HepG2 (cell line): ENCODE data around the gene CCDC97. TPM values are rescaled to one million over a fixed set of nuclear protein-coding genes. Genes with fewer than 3 reads are reported as not detected.
A peak's percentile ranks its signal among the peaks of the same experiment; 100 is the strongest.

Experiments used
- ATF1 ChIP-seq: IDR thresholded peaks from 2 replicates; pipeline ENCODE4 v1.6.1; 2016; ENCODE audit warnings: mild to moderate bottlenecking, control low read depth
- CREM ChIP-seq, 2 experiments: sonication (generic) in 1 of 2; formaldehyde crosslinking in 1 of 2; IDR thresholded peaks; 2 replicates each; pipeline versions ENCODE4 v1.4.0 to v1.6.1; 2016 to 2020; ENCODE audit warnings: antibody characterized with exemption in 1 of 2, mild to moderate bottlenecking in 1 of 2, missing genetic modification reagents in 1 of 2
- EHMT2 ChIP-seq: fragments of 200-600 bp; sonication (generic); IDR thresholded peaks from 2 replicates; pipeline ENCODE4 v1.7.0; 2017; ENCODE audit warnings: antibody characterized with exemption, low read depth, low read length, borderline replicate concordance
- IRF2 ChIP-seq: IDR thresholded peaks from 2 replicates; pipeline ENCODE4 v1.6.1; 2018; ENCODE audit warnings: missing genetic modification reagents, missing compliant biosample characterization
- NONO ChIP-seq, 2 experiments: fragments of 450-650 bp in 1 of 2; sonication (generic) in 1 of 2; formaldehyde crosslinking in 1 of 2; IDR thresholded peaks in 1 of 2; conservative IDR thresholded peaks in 1 of 2; 2 replicates each; pipeline versions ENCODE4 v1.6.1 to v1.8.0; 2017 to 2022; ENCODE audit warnings: mild to moderate bottlenecking in 1 of 2, missing genetic modification reagents in 1 of 2, moderate library complexity in 1 of 2
- RARA ChIP-seq: IDR thresholded peaks from 2 replicates; pipeline ENCODE4 v1.6.1; 2016; ENCODE audit warnings: missing genetic modification reagents, missing compliant biosample characterization
- SPEN ChIP-seq: sonication (generic); formaldehyde crosslinking; IDR thresholded peaks from 2 replicates; pipeline ENCODE4 v1.5.1; 2020; ENCODE audit warnings: low read depth, mild to moderate bottlenecking, missing genetic modification reagents
- XRCC5 ChIP-seq: fragments of 200-400 bp; formaldehyde crosslinking; optimal IDR thresholded peaks from 2 replicates; pipeline ENCODE3; 2017; ENCODE audit warnings: mild to moderate bottlenecking, low read length
- ZNF501 ChIP-seq: sonication (generic); formaldehyde crosslinking; IDR thresholded peaks from 2 replicates; pipeline ENCODE4 v1.5.1; 2020; ENCODE audit warnings: mild to moderate bottlenecking, moderate library complexity, missing genetic modification reagents
- polyA plus RNA-seq, 8 experiments: library from polyadenylated mRNA; depleted of rRNA in 3 of 8; stranded (reverse) in 7 of 8; unstranded in 1 of 8; fragments of >200 nt; fragmentation: Illumina TruSeq in 4 of 8; extraction: Trizol in 4 of 8; gene quantifications; 2 replicates each; pipeline versions ENCODE4 v1.2.1 to v1.2.3, GENCODE V29; 2011 to 2016; ENCODE audit warnings: low read depth in 4 of 8, missing spikeins in 1 of 8, mixed read lengths in 1 of 8; ENCODE audit not compliant: insufficient read depth in 1 of 8
- total RNA-seq, 5 experiments: library from RNA; depleted of rRNA; stranded (reverse); fragments of >200 nt; fragmentation: Illumina TruSeq; extraction: Trizol; gene quantifications; 2 replicates each; pipeline ENCODE4 v1.2.3, GENCODE V29; 2016; ENCODE audit warnings: low read depth in 1 of 5
- TF ChIP-seq, protein P1 (sequence below): sonication (generic); formaldehyde crosslinking; IDR thresholded peaks from 2 replicates; pipeline ENCODE4 v1.5.1; 2020; ENCODE audit warnings: mild to moderate bottlenecking, missing genetic modification reagents, borderline replicate concordance
- TF ChIP-seq, protein P2 (sequence below): sonication (generic); formaldehyde crosslinking; IDR thresholded peaks from 2 replicates; pipeline ENCODE4 v1.8.1; 2023; ENCODE audit warnings: mild to moderate bottlenecking, missing genetic modification reagents
- TF ChIP-seq, protein P3 (sequence below): sonication (generic); formaldehyde crosslinking; IDR thresholded peaks from 2 replicates; pipeline ENCODE4 v1.4.0; 2020; ENCODE audit warnings: missing genetic modification reagents, borderline replicate concordance
- TF ChIP-seq, protein P4 (sequence below): sonication (generic); formaldehyde crosslinking; IDR thresholded peaks from 2 replicates; pipeline ENCODE4 v1.4.0; 2020; ENCODE audit warnings: missing genetic modification reagents

The CCDC97 gene
- total and polyA plus RNA-seq, 2 of the 13 experiments (the other 11 are each of a cell fraction or from before 2014, with no cell fraction given): 6.2 to 7.3 TPM

DNA sequence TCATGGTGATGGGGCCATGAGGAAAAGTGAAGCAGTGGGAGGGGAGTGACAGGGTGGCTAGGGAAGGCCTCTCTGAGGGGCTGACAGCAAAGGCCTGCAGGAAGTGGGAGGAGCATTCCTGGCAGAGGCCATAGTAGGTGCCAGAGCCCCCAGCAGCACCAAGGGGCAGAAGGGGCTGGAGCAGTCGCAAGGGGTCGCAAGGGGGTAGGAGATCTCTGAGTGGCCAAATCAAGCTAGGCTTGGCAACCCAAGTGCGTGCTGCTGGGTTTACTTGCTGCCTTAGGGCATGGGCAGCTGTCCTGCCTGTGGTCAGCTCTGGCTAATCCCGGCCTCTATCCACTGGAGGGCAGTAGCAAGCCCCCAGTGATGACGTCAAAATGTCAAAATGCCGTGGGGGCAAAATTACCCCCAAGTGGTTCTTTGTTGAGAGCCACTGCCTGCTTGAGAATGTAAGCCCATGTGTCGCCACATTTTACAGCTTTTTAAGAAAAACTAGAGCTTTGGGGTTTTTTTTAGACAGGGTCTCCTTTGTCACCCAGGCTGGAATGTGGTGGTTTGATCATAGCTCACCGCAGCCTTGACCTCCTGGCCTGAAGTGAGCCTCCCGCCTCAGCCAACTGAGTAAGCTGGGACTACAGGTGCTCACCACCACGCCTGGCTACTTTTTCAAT, 11.8 kb downstream of the CCDC97 start (continued):
- TF ChIP-seq, protein P1, sequence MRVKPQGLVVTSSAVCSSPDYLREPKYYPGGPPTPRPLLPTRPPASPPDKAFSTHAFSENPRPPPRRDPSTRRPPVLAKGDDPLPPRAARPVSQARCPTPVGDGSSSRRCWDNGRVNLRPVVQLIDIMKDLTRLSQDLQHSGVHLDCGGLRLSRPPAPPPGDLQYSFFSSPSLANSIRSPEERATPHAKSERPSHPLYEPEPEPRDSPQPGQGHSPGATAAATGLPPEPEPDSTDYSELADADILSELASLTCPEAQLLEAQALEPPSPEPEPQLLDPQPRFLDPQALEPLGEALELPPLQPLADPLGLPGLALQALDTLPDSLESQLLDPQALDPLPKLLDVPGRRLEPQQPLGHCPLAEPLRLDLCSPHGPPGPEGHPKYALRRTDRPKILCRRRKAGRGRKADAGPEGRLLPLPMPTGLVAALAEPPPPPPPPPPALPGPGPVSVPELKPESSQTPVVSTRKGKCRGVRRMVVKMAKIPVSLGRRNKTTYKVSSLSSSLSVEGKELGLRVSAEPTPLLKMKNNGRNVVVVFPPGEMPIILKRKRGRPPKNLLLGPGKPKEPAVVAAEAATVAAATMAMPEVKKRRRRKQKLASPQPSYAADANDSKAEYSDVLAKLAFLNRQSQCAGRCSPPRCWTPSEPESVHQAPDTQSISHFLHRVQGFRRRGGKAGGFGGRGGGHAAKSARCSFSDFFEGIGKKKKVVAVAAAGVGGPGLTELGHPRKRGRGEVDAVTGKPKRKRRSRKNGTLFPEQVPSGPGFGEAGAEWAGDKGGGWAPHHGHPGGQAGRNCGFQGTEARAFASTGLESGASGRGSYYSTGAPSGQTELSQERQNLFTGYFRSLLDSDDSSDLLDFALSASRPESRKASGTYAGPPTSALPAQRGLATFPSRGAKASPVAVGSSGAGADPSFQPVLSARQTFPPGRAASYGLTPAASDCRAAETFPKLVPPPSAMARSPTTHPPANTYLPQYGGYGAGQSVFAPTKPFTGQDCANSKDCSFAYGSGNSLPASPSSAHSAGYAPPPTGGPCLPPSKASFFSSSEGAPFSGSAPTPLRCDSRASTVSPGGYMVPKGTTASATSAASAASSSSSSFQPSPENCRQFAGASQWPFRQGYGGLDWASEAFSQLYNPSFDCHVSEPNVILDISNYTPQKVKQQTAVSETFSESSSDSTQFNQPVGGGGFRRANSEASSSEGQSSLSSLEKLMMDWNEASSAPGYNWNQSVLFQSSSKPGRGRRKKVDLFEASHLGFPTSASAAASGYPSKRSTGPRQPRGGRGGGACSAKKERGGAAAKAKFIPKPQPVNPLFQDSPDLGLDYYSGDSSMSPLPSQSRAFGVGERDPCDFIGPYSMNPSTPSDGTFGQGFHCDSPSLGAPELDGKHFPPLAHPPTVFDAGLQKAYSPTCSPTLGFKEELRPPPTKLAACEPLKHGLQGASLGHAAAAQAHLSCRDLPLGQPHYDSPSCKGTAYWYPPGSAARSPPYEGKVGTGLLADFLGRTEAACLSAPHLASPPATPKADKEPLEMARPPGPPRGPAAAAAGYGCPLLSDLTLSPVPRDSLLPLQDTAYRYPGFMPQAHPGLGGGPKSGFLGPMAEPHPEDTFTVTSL: peak; percentile 43; the same call in 1 of the 2 replicates
- TF ChIP-seq ZNF501 (CRISPR knock-in tag) (0 out of 2 replicates have a peak, but pooled peaks have one; percentile 32), CREM (IDR thresholded peaks at IDR 0.05) (peak; percentile 94), CREM (CRISPR knock-in tag; IDR thresholded peaks at IDR 0.05) (0 out of 2 replicates have a peak, but pooled peaks have one; percentile 46), XRCC5 (peak; percentile 32), IRF2 (peak; percentile 46; the same call in 1 of the 2 replicates), ATF1 (CRISPR knock-in tag) (peak; percentile 93), RARA (CRISPR knock-in tag) (peak; percentile 77), SPEN (CRISPR knock-in tag) (peak; percentile 28; the same call in 1 of the 2 replicates), EHMT2 (no peak), NONO (IDR thresholded peaks at IDR 0.05) (no peak), NONO (CRISPR knock-in tag; conservative IDR thresholded peaks at IDR 0.05) (0 out of 2 replicates have a peak, but pooled peaks have one; percentile 16)
- TF ChIP-seq, protein P2, sequence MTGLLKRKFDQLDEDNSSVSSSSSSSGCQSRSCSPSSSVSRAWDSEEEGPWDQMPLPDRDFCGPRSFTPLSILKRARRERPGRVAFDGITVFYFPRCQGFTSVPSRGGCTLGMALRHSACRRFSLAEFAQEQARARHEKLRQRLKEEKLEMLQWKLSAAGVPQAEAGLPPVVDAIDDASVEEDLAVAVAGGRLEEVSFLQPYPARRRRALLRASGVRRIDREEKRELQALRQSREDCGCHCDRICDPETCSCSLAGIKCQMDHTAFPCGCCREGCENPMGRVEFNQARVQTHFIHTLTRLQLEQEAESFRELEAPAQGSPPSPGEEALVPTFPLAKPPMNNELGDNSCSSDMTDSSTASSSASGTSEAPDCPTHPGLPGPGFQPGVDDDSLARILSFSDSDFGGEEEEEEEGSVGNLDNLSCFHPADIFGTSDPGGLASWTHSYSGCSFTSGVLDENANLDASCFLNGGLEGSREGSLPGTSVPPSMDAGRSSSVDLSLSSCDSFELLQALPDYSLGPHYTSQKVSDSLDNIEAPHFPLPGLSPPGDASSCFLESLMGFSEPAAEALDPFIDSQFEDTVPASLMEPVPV (CRISPR knock-in tag): peak; percentile 25; the same call in 1 of the 2 replicates
- TF ChIP-seq, protein P3, sequence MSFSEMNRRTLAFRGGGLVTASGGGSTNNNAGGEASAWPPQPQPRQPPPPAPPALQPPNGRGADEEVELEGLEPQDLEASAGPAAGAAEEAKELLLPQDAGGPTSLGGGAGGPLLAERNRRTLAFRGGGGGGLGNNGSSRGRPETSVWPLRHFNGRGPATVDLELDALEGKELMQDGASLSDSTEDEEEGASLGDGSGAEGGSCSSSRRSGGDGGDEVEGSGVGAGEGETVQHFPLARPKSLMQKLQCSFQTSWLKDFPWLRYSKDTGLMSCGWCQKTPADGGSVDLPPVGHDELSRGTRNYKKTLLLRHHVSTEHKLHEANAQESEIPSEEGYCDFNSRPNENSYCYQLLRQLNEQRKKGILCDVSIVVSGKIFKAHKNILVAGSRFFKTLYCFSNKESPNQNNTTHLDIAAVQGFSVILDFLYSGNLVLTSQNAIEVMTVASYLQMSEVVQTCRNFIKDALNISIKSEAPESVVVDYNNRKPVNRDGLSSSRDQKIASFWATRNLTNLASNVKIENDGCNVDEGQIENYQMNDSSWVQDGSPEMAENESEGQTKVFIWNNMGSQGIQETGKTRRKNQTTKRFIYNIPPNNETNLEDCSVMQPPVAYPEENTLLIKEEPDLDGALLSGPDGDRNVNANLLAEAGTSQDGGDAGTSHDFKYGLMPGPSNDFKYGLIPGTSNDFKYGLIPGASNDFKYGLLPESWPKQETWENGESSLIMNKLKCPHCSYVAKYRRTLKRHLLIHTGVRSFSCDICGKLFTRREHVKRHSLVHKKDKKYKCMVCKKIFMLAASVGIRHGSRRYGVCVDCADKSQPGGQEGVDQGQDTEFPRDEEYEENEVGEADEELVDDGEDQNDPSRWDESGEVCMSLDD (CRISPR knock-in tag): peak; percentile 51; the same call in 1 of the 2 replicates
- TF ChIP-seq, protein P4, sequence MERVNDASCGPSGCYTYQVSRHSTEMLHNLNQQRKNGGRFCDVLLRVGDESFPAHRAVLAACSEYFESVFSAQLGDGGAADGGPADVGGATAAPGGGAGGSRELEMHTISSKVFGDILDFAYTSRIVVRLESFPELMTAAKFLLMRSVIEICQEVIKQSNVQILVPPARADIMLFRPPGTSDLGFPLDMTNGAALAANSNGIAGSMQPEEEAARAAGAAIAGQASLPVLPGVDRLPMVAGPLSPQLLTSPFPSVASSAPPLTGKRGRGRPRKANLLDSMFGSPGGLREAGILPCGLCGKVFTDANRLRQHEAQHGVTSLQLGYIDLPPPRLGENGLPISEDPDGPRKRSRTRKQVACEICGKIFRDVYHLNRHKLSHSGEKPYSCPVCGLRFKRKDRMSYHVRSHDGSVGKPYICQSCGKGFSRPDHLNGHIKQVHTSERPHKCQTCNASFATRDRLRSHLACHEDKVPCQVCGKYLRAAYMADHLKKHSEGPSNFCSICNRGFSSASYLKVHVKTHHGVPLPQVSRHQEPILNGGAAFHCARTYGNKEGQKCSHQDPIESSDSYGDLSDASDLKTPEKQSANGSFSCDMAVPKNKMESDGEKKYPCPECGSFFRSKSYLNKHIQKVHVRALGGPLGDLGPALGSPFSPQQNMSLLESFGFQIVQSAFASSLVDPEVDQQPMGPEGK: peak; percentile 92
